Trophoblast cell (in vitro differentiated cells and primary cell): ENCODE results near the gene BEST2.

ENCODE experiments used
- DNase-seq, 2 donors: peaks; one replicate each; pipeline ENCODE4 v3.0.0-alpha.2; 2016
- H2AFZ ChIP-seq: 2 replicates; pipeline ENCODE4 v1.6.1; 2013; ENCODE audit warnings: low read length, moderate library complexity, mild to moderate bottlenecking; ENCODE audit not compliant: insufficient read depth, poor library complexity
- H2AK5ac ChIP-seq: 2 replicates; pipeline ENCODE4 v1.6.1; 2013; ENCODE audit warnings: mild to moderate bottlenecking, low read length
- H2BK120ac ChIP-seq: 2 replicates; pipeline ENCODE4 v1.6.1; 2013; ENCODE audit warnings: low read length, mild to moderate bottlenecking, moderate library complexity; ENCODE audit not compliant: insufficient read depth, poor library complexity
- H2BK12ac ChIP-seq: 2 replicates; pipeline ENCODE4 v1.6.1; 2013; ENCODE audit warnings: mild to moderate bottlenecking, low read length, moderate library complexity
- H2BK5ac ChIP-seq: 2 replicates; pipeline ENCODE4 v1.6.1; 2013; ENCODE audit warnings: low read length, low read depth, moderate library complexity, mild to moderate bottlenecking; ENCODE audit not compliant: poor library complexity
- H3K14ac ChIP-seq: 2 replicates; pipeline ENCODE4 v1.6.1; 2013; ENCODE audit warnings: mild to moderate bottlenecking, low read length
- H3K18ac ChIP-seq: 2 replicates; pipeline ENCODE4 v1.6.1; 2013; ENCODE audit warnings: mild to moderate bottlenecking, low read length
- H3K23ac ChIP-seq: 2 replicates; pipeline ENCODE4 v1.6.1; 2013; ENCODE audit warnings: low read length
- H3K27ac ChIP-seq: 2 replicates; pipeline ENCODE4 v1.5.1; 2013; ENCODE audit warnings: low read depth, mild to moderate bottlenecking, inconsistent platforms, low read length, moderate library complexity
- H3K27me3 ChIP-seq: 2 replicates; pipeline ENCODE4 v1.6.1; 2013; ENCODE audit warnings: inconsistent platforms, mild to moderate bottlenecking, low read length, moderate library complexity; ENCODE audit not compliant: insufficient read depth
- H3K36me3 ChIP-seq, 2 experiments: 1 replicate in 1 of 2; 2 replicates in 1 of 2; pipeline ENCODE4 v1.6.1; 2013; ENCODE audit warnings: low read length in 2 of 2, mild to moderate bottlenecking in 2 of 2, moderate library complexity in 1 of 2; ENCODE audit not compliant: insufficient read depth in 2 of 2, control insufficient read depth in 1 of 2
- H3K4ac ChIP-seq: 2 replicates; pipeline ENCODE4 v1.6.1; 2013; ENCODE audit warnings: low read depth, mild to moderate bottlenecking, low read length, moderate library complexity
- H3K4me1 ChIP-seq, 2 experiments: 1 replicate in 1 of 2; 2 replicates in 1 of 2; pipeline ENCODE4 v1.6.1; 2013; ENCODE audit warnings: low read length in 2 of 2, mild to moderate bottlenecking in 2 of 2, moderate library complexity in 1 of 2; ENCODE audit not compliant: insufficient read depth in 2 of 2, control insufficient read depth in 1 of 2
- H3K4me2 ChIP-seq: 2 replicates; pipeline ENCODE4 v1.6.1; 2013; ENCODE audit warnings: inconsistent platforms, mild to moderate bottlenecking, low read length, moderate library complexity
- H3K4me3 ChIP-seq: 2 replicates; pipeline ENCODE4 v1.5.1; 2013; ENCODE audit warnings: mild to moderate bottlenecking, low read depth, low read length, inconsistent platforms
- H3K79me1 ChIP-seq: one replicate; pipeline ENCODE4 v1.6.1; 2013; ENCODE audit warnings: low read length
- H3K79me2 ChIP-seq: 2 replicates; pipeline ENCODE4 v1.6.1; 2013; ENCODE audit warnings: low read length, mild to moderate bottlenecking; ENCODE audit not compliant: control insufficient read depth, insufficient read depth, poor library complexity
- H3K9ac ChIP-seq: 2 replicates; pipeline ENCODE4 v1.6.1; 2013; ENCODE audit warnings: mild to moderate bottlenecking, low read length
- H3K9me3 ChIP-seq: 2 replicates; pipeline ENCODE4 v1.6.1; 2013; ENCODE audit warnings: low read depth, mild to moderate bottlenecking, control low read depth, inconsistent platforms, low read length; ENCODE audit not compliant: insufficient read depth
- H4K12ac ChIP-seq: 2 replicates; pipeline ENCODE4 v1.6.1; 2013; ENCODE audit warnings: low read depth, mild to moderate bottlenecking, low read length, moderate library complexity
- H4K8ac ChIP-seq: 2 replicates; pipeline ENCODE4 v1.6.1; 2013; ENCODE audit warnings: low read depth, mild to moderate bottlenecking, low read length, moderate library complexity
- H4K91ac ChIP-seq: one replicate; pipeline ENCODE4 v1.6.1; 2013; ENCODE audit warnings: low read depth, mild to moderate bottlenecking, low read length, moderate library complexity
- WGBS: extraction: QIAGEN DNeasy Blood & Tissue Kit; methylation state at CpG from one replicate; pipeline ENCODE4 v1.1.7; 2013; ENCODE audit warnings: missing lambda C conversion rate; ENCODE audit not compliant: insufficient read length, insufficient coverage; ENCODE audit errors: extremely low coverage; 5-methylcytosine and 5-hydroxymethylcytosine counted together

BEST2 gene

DNA sequence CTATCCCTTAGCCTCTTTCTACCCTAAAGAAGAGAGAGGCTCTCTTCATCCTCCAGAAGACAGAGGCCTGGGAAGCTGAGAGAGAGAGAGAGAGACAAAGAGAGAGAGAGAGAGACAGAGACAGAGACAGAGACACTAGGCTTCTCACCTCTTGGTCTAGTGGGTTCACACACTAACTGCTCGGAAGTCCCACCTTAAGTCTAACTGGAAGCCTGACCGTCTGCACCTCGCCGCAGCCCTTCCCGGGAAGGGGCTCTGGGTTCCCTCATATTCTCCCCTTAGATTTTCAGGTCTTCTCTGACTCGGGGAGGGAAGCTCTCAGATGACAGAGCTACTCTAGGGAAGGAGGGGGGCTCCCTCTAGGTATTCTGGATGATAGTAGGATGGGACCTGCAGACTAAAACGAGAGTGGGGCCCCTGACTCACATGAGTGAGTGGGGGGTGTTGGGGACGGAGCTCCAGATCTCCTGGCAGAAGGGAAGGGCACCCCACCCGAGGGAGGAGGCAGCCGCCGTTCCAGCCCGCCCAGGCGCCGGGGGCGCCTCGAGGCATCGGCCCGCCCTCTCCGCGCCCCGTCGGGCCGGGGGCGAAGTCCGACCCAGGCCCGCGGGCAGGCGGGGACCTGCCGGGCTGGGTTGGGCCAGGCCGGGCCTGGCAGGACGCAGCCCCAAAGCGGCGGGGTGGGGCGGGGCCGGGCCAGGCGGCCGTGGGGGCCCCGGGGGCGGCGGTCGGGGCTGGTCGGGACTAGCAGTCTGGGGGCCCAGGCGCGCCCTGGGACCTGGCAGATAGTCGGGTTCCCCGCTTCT lies 37.7 kb downstream of the BEST2 start:
- Histone ChIP-seq H3K79me2 (peaks cover 27% of the 10 kb centered on the region), H3K36me3 (peaks cover 0 to 2% of the 10 kb centered on the region in 2 experiments)
- no CpG with 5 or more reads among the region's 46 CpGs for WGBS

DNA sequence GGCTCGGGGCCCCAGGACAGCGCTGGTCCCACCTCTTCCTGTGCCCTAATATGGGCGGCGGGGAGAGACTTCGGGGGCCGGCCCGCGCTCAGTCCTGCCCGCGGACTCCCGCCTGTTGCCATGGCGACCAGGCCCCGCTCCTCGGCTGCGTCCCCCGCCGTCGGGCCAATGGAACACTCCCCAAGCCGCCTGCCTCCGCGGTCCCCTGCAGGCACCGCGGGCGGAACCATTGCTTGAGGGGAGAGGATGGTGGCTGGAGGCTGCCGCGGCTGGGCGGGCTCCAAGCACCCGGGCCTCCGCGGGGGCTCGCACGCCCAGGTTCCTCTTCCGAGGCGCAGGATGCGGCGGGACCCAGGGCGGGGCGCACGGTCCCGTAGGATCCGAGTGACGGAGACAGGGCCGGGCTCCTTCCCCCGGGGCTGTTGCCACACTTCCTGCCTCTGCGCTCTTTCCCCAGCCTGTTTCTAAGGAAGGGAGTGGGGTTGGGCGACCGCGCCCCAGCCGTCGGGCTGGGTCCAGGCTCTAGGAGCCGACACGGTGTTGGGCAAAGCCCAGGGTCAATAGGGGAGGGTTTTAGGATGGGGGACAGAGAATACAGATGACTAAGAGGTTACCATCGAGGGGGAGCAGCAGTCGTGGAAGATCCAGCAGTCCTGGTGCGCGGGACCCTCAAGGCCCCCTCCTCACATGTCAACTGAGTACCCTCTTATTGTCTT lies 38.5 kb downstream of the BEST2 start:
- Histone ChIP-seq H3K18ac (peak overlapping the region; percentile 87), H3K4me2 (peak overlapping the region; percentile 96), H2BK12ac (peak overlapping the region; percentile 69), H3K79me2 (peaks cover 26% of the 10 kb centered on the region), H3K9ac (peak overlapping the region; percentile 31), H3K23ac (no peak overlapping the region), H4K8ac (peak overlapping the region; percentile 96), H3K36me3 (peaks cover 0 to 2% of the 10 kb centered on the region in 2 experiments), H4K12ac (peak overlapping the region; percentile 5), H3K14ac (peak overlapping the region; percentile 80), H2AFZ (peak overlapping the region; percentile 41), H2BK120ac (peak overlapping the region; percentile 57), H3K79me1 (peaks cover 69% of the 10 kb centered on the region), H3K4me3 (peak overlapping the region; percentile 59), H3K4me1 (peaks cover 39 to 44% of the 10 kb centered on the region in 2 experiments), H4K91ac (peak overlapping the region; percentile 84), H3K27me3 (no peaks in the 10 kb centered on the region), H3K27ac (peak overlapping the region; percentile 96), H2BK5ac (peak overlapping the region; percentile 90), H3K4ac (peak overlapping the region; percentile 57), H3K9me3 (peaks cover 2% of the 10 kb centered on the region), H2AK5ac (peak overlapping the region; percentile 86)
- peak; percentile 91 to 93 for DNase-seq
- WGBS: no CpG with 5 or more reads among the region's 56 CpGs

More for the DNA sequence above, 37.7 kb downstream of the BEST2 start:
- peak overlapping the region; percentile 84 for H4K91ac ChIP-seq
- peaks cover 2% of the 10 kb centered on the region for H3K9me3 ChIP-seq
- H3K27me3 ChIP-seq: no peaks in the 10 kb centered on the region
- peak overlapping the region; percentile 37 for H3K9ac ChIP-seq
- peak overlapping the region; percentile 96 for H4K8ac ChIP-seq
- peak overlapping the region; percentile 92 for H2BK120ac ChIP-seq
- H3K4me2 ChIP-seq: peak overlapping the region; percentile 96
- H2AFZ ChIP-seq: peak overlapping the region; percentile 42
- H3K79me1 ChIP-seq: peaks cover 76% of the 10 kb centered on the region
- no peak overlapping the region for H3K4me3 ChIP-seq
- peak overlapping the region; percentile 96 for H3K27ac ChIP-seq
- H2BK5ac ChIP-seq: peak overlapping the region; percentile 90
- H3K18ac ChIP-seq: peak overlapping the region; percentile 87
- DNase-seq: no peak
- H2AK5ac ChIP-seq: peak overlapping the region; percentile 88
- peak overlapping the region; percentile 86 for H3K14ac ChIP-seq
- H3K4me1 ChIP-seq: peaks cover 46 to 50% of the 10 kb centered on the region in 2 experiments
- H3K4ac ChIP-seq: peak overlapping the region; percentile 71
- no peak overlapping the region for H3K23ac ChIP-seq
- H4K12ac ChIP-seq: peak overlapping the region; percentile 70
- peak overlapping the region; percentile 85 for H2BK12ac ChIP-seq

DNA sequence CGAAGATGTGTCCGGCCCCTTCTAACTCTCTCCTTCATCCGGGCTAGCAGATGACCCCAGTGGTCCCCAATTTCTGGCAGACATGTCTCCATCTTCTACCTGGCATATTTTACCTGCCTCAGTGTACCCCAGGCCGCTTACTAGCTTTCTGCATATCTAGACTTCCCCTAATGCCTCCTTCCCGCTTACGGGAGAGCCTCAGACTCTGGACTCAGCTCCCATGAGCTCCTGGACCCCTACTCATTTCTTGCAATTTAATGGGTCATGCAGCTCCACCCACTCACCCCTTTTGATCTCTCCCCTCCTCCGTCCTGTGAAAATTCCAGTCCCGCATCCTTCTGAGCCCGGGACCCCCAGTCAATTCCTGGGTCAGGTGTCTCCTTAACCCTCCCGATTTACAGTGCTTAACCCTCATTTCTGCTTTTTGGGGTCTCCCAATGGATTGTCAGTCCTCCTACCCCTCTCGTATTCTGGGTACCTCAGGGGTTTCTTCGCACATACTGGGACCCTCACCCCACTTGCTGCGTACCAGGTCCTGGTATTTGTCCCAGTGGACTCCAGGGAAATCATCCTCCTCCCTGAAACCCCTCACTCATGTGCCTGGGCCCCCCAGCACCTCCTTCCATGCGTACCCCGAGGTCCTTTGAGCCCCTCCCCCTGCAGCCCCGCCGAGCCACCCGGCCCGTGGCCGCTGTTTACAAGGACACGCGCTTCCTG lies 39.2 kb downstream of the BEST2 start:
- Histone ChIP-seq H3K27me3 (no peaks in the 10 kb centered on the region), H4K12ac (peak overlapping the region; percentile 5), H4K91ac (peak overlapping the region; percentile 84), H3K36me3 (peaks cover 0 to 2% of the 10 kb centered on the region in 2 experiments), H3K4ac (peak overlapping the region; percentile 57), H3K27ac (peak overlapping the region; percentile 96), H2BK5ac (peak overlapping the region; percentile 90), H3K14ac (peak overlapping the region; percentile 80), H3K9me3 (peaks cover 2% of the 10 kb centered on the region), H3K4me2 (peak overlapping the region; percentile 96), H4K8ac (peak overlapping the region; percentile 96), H3K18ac (peak overlapping the region; percentile 87), H3K4me3 (no peak overlapping the region), H3K79me2 (peaks cover 26% of the 10 kb centered on the region), H3K4me1 (peaks cover 32 to 36% of the 10 kb centered on the region in 2 experiments), H3K9ac (peak overlapping the region; percentile 31), H2BK120ac (peak overlapping the region; percentile 57), H3K23ac (no peak overlapping the region), H3K79me1 (peaks cover 62% of the 10 kb centered on the region), H2BK12ac (peak overlapping the region; percentile 69), H2AFZ (peak overlapping the region; percentile 41), H2AK5ac (peak overlapping the region; percentile 86)
- WGBS: no CpG with 5 or more reads among the region's 22 CpGs
- peak in 1 of 2 donors; percentile 26 for DNase-seq
